NCI-H2107 treated with DMSO at 0.1 percent for 48 hours (cell line): ENCODE data around the gene CBLN2.
A peak's percentile ranks its signal among the peaks of the same experiment; 100 is the strongest.

Source experiments
- DNase-seq: peaks from one replicate; lab custom pipeline; 2025; ENCODE audit not compliant: unreplicated experiment; lab: John Stamatoyannopoulos, UW

The CBLN2 gene

GRCh38 chr18:72544092-72544886, at the start of gene CBLN2:
Gene CBLN2, minus strand, starts transcription at chr18:72544342. Its CDS starts 2,182 bp downstream, at chr18:72542160.
- DNase-seq, result peak; percentile 59

GRCh38 chr18:72588360-72588759, 44.2 kb upstream of the CBLN2 start:
- DNase-seq, result no peak

- DNase-seq, result no peak
These were observed 40.6 kb upstream of the CBLN2 start for GRCh38 chr18:72584787-72585186.

GRCh38 chr18:72581976-72582375, 37.8 kb upstream of the CBLN2 start:
- no peak for DNase-seq

DNA sequence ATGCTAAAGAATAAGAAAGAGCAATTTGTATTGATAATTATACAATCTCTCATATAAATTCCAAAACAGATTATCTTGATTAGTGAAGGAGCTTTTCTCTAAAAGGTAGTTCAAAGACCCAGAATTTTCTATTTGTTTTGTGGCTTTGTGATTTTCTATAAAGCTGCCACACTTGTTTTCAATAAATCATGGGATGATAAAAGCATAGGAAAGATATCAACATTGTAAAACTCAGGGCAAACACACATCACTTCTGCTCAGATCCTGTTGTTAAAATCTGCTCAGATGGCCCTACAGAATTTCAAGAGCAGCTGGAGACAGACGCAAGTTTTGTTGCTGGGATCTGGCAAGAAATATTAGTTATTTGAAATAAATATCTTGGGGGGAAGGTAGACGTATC, 28.8 kb upstream of the CBLN2 start:
- no peak for DNase-seq

GRCh38 chr18:72566290-72566689, 22.1 kb upstream of the CBLN2 start:
- DNase-seq, result no peak

DNA sequence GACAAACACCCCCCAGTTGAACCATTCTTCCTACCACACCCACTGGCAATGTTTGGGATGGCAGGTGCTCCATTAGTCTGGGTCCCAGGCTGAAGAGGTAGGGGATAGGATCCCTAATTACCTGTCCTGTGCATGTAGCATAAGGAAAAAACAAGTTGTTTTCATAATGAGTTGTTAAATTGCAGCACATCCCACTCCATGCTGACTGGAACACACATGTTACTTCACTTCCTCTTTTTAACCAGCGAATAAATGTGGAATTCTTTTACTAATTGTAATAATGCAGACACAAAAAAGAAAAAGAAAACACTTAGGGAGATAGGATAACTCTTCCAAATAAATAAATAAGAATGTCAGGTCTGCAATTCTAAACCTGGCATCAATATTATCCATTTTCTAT, 11.8 kb upstream of the CBLN2 start:
- DNase-seq, result no peak

DNA sequence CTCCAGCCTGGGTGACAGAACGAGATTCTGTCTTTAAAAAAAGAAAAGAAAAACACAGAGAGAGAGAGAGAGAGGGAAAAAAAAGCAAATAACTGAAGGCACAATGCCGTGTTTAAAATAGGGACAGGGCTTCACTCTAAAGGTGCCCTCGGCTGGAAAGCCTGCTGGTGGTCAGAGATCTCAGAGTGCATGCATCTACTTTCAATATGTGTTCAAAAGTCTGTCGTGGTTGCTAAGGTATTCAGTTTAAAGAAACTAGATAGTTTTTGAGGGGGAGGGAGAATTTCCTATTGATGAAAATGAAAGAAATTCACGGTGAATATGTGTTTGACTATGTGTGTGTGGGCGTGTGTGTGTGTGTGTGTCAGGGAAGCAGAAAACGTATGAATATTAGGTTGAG, 11.0 kb upstream of the CBLN2 start:
- no peak for DNase-seq

GRCh38 chr18:72543357-72544055, 636 bp downstream of the CBLN2 start:
- no peak for DNase-seq

DNA sequence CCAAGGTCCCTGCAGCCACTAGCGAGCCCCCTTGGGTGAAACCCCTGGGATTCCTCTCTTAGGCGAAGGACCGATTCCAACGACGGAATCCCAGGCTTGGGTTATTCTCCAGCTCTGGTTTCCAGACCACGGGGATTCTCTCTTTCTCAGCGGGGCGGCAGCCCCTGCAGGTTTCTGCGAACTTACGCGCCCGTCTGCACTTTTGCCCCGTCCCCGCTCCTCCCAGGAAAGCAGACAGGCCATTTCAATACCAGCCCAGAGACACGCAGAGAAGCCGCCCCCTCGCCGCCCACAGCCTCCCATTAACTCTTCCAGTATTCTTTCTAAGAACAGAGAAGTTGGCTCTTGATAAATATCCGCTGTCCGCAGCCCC, 1.2 kb downstream of the CBLN2 start:
- DNase-seq, result peak; percentile 49

DNA sequence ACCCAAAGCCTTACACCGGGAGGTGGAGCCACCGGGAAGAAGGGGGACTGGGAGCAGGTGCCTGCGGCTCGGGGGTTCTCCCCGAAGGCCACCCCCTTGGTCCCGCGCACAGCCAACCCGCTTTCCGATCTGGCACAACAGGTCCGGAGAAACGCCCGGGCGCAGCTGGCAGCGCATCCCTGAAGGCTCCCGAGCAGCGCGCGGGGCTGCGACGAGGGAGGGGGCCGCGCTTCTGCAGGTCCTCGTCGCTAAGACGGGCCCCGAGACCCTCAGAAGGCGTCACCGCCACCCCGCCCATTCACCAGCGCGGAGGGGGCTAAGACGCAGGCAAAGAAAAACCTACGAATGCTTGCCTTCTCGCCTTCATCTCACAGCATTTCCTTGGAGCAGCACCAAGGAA, 1.8 kb downstream of the CBLN2 start:
- no peak for DNase-seq

DNA sequence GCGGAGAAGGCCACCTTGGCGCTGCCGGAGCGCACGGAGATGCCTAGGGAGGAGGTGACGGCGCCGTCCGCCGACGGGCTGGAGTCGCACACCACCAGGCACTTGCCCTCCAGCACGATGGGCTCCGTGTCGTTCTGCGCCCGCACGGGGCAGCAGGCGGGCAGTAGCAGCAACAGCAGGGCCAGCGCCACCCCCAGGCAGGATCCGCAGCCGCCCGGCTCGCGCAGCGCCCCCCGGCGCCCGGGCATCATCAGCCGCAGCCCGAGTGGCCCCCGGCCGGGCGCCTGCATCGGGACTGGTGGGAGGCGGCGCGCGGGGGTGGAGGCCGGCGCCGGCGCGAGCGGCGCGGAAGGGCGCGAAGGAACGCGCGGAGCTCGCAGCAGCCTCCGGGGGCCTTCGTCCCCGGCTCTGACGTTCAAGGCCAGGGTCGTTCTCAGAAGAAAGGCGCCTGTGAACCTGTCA, 2.2 kb downstream of the CBLN2 start:
- DNase-seq, result peak; percentile 13

DNA sequence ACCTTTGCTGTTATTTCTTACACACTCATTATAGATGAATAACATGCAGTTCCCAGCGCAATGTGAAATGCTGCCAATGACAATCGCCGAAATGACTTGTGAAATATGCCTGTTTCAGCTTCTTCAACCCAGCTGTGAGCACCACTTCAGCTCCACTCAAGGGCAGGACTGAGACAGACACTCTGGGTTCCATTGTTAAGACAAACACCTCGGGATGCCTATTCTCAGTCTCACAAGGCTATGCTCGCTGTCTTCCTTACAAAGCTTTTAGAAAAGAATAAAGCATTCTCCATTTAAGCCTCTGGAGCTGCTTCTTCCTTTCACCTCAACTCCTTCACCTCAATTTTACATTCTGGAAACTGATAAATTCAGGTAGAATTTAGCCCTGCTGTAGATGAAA, 4.2 kb downstream of the CBLN2 start:
- DNase-seq, result peak; percentile 13

GRCh38 chr18:72530622-72531021, 13.5 kb downstream of the CBLN2 start:
- no peak for DNase-seq

DNA sequence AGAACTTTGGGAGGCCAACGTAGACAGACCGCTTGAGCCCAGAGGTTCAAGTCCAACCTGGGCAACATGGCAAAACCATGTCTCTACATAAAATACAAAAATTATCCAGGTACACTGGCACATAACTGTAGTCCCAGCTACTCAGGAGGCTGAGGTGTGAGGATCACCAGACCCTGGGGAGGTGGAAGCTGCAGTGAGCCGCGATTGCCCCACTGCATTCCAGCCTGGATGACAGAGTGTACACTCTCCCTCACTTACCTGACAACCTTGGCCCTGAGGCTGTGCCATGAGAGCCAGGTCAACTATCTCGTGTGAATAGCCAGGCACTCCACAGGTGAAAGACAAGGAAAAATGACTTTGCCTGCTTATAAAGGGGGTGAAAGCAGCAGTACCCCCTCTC, 39.3 kb downstream of the CBLN2 start:
- DNase-seq, result no peak

DNA sequence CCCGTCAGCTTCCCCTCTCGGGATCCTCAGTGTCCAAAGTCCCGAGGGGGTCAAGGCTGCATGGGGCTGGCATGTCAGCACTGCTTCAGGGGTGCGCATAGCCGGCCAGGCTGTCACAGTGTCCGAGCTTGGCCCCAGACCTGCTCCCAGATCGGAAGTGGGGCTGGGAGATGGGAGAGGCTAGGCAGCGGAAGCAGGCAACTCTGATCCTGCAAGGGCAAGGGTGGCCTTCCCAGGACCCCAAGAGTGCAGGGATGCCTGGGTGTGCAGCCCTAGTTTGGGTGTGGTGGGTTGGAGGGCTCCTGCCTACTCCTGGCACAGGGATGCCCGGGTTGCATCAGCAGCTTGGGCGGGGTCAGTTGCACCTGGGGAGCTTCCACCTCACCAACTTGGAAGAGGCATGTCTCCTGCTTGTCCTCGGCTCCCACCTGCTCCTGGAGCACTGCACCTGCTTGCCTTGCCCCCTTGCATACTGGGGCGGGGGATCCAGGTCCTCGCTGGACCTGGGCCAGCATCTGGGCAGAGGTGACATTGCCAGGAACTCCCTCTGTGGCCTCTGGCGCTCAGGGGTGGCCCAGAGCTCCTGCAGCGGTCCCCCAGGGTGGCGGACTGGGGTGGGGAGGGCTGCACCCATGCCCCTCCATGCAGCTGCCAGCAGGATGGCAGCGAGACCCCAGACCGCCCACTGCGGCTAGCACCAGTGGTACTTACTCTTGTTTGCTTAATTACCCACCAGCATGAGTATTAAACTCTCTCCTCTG, 41.3 kb downstream of the CBLN2 start:
- no peak for DNase-seq

DNA sequence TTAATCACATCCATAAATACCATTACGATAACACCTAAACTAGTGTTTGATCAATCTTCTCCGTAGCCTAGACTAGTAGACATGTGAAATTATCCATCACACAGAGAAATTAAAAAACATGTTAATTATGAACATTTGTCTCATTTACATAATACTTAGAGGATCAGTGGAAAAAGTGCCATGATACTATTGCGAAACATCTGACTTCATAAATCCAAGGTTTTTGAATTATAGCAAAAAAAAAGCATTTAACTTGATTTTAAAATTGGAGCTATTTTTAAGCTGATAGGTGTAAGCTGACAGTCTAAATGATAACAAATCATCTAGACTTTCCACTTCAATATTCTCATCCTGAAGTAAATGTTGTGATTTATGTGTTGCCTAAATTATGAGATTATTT, 51.6 kb downstream of the CBLN2 start:
- DNase-seq, result no peak
